DMS79 treated with DMSO at 0.1 percent for 48 hours (cell line): Measurements from ENCODE around the gene ARFIP1.

ENCODE experiments used
- DNase-seq: peaks from one replicate; lab custom pipeline; 2025; lab: John Stamatoyannopoulos, UW

The ARFIP1 gene

DNA sequence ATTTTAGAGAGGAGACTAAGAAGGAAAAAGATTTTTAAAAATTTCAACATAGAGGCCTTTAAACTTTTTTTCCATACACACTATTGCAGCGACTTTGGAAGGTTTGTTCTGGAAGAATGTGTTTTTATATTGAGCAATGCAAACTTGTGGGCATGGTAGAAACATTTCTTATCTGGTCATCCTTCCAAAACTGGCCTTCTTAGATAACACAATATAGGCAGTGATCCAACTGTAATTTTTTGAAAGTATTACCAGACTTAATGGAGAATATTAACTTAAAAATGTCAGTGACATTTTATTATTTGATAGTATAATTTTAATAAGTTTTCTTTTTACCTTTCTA is 182.0 kb downstream of the ARFIP1 start:
- DNase-seq = no peak
